Progenitor cell of endocrine pancreas (in vitro differentiated cells): ENCODE data around the gene HELB. TPM values are rescaled to one million over a fixed set of nuclear protein-coding genes. Genes with fewer than 3 reads are reported as not detected.
"Not testable (repeated sequence)": the region's sequence is repeated elsewhere in the genome, so short reads cannot be mapped to it uniquely, and the experiment has no call there.

ENCODE experiments used
- DNase-seq: peaks from one replicate; pipeline ENCODE4 v3.0.0; 2021; ENCODE audit warnings: low spot score; ENCODE audit not compliant: unreplicated experiment
- H3K27ac Mint-ChIP-seq: 2 replicates; pipeline ENCODE4 v1.8.0; 2021; ENCODE audit warnings: mild to moderate bottlenecking, moderate library complexity, mixed read lengths
- H3K27me3 Mint-ChIP-seq: 2 replicates; pipeline ENCODE4 v1.8.0; 2021; ENCODE audit warnings: mixed read lengths
- H3K36me3 Mint-ChIP-seq: 2 replicates; pipeline ENCODE4 v1.8.0; 2022; ENCODE audit warnings: mixed read lengths; ENCODE audit not compliant: insufficient read depth
- H3K4me1 Mint-ChIP-seq: 2 replicates; pipeline ENCODE4 v1.8.0; 2021; ENCODE audit warnings: low read depth, mixed read lengths
- H3K4me3 Mint-ChIP-seq: 2 replicates; pipeline ENCODE4 v1.8.0; 2021; ENCODE audit warnings: low read depth, mild to moderate bottlenecking, moderate library complexity, mixed read lengths
- H3K9me3 Mint-ChIP-seq: 2 replicates; pipeline ENCODE4 v1.8.0; 2021; ENCODE audit warnings: low read depth, mixed read lengths
- total RNA-seq: library from RNA; stranded (reverse); gene quantifications from 2 replicates; pipeline ENCODE4 v1.2.1, GENCODE V29; 2021
- TF ChIP-seq, protein P1 (sequence below): fragments of 200-600 bp; sonication (generic); IDR thresholded peaks from one replicate; pipeline ENCODE4 v1.5.0; 2021; ENCODE audit warnings: antibody characterized with exemption, mild to moderate bottlenecking; ENCODE audit not compliant: unreplicated experiment

Gene HELB
- total RNA-seq, 1 donor from 2014 or later: 7.1 TPM

GRCh38 chr12:66297080-66297479, 5.2 kb upstream of the HELB start:
- Mint-ChIP-seq H3K27ac (no peak overlapping the region), H3K4me3 (no peak overlapping the region), H3K9me3 (no peaks in the 10 kb centered on the region), H3K4me1 (no peaks in the 10 kb centered on the region), H3K27me3 (peaks cover 17% of the 10 kb centered on the region), H3K36me3 (no peaks in the 10 kb centered on the region)
- DNase-seq: no peak
- TF ChIP-seq, protein P1, sequence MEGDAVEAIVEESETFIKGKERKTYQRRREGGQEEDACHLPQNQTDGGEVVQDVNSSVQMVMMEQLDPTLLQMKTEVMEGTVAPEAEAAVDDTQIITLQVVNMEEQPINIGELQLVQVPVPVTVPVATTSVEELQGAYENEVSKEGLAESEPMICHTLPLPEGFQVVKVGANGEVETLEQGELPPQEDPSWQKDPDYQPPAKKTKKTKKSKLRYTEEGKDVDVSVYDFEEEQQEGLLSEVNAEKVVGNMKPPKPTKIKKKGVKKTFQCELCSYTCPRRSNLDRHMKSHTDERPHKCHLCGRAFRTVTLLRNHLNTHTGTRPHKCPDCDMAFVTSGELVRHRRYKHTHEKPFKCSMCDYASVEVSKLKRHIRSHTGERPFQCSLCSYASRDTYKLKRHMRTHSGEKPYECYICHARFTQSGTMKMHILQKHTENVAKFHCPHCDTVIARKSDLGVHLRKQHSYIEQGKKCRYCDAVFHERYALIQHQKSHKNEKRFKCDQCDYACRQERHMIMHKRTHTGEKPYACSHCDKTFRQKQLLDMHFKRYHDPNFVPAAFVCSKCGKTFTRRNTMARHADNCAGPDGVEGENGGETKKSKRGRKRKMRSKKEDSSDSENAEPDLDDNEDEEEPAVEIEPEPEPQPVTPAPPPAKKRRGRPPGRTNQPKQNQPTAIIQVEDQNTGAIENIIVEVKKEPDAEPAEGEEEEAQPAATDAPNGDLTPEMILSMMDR: no peak

DNA sequence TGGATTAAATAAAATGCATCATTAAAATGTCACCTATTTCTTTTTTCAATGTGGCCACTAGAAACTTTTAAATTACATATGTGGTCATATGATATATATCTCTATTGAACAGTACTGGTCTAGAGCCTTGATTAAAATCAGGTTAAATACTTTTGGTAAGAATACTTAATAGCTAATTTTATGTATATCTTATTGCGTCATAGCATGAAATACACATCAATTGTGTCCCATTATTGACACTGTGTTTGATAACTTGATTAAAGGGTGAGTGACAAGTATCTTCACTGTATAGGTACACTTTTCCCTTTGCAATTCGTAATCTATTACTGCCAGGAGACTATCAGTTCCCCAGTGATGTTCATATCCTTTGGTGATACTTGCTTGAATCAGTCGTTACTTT, 4.4 kb upstream of the HELB start:
- H3K36me3 Mint-ChIP-seq: no peaks in the 10 kb centered on the region
- no peak overlapping the region for H3K27ac Mint-ChIP-seq
- TF ChIP-seq, protein P1: no peak
- no peak overlapping the region for H3K4me3 Mint-ChIP-seq
- H3K9me3 Mint-ChIP-seq: no peaks in the 10 kb centered on the region
- H3K27me3 Mint-ChIP-seq: peaks cover 17% of the 10 kb centered on the region
- H3K4me1 Mint-ChIP-seq: no peaks in the 10 kb centered on the region
- DNase-seq: no peak

DNA sequence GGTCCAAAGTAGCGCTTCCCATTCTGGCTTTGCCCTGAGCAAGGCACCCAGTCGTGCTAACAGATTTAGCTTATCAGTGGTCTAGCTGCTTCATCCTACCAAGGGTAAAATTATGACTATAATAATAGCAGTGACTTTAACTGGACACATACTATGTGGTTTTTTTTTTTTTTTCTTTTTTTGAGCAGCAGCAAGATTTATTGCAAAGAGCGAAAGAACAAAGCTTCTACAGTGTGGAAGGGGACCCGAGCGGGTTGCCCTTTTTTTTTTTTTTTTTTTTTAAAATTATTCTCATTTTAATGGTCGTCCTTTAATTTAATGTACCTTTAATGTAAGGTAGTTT, 505 bp downstream of the HELB start:
- H3K27me3 Mint-ChIP-seq: peaks cover 17% of the 10 kb centered on the region
- DNase-seq: no peak
- peaks cover 1% of the 10 kb centered on the region for H3K36me3 Mint-ChIP-seq
- H3K4me3 Mint-ChIP-seq: peak overlapping the region; percentile 97
- H3K4me1 Mint-ChIP-seq: peaks cover 3% of the 10 kb centered on the region
- TF ChIP-seq, protein P1: no peak
- no peaks in the 10 kb centered on the region for H3K9me3 Mint-ChIP-seq
- peak overlapping the region; percentile 97 for H3K27ac Mint-ChIP-seq

- H3K4me3 Mint-ChIP-seq: peak overlapping the region; percentile 97
- H3K27me3 Mint-ChIP-seq: peaks cover 17% of the 10 kb centered on the region
- DNase-seq, H3K9me3 Mint-ChIP-seq, H3K27ac Mint-ChIP-seq, H3K4me1 Mint-ChIP-seq, H3K36me3 Mint-ChIP-seq: not testable (repeated sequence)
These were observed 1.1 kb downstream of the HELB start for GRCh38 chr12:66303316-66303804.

DNA sequence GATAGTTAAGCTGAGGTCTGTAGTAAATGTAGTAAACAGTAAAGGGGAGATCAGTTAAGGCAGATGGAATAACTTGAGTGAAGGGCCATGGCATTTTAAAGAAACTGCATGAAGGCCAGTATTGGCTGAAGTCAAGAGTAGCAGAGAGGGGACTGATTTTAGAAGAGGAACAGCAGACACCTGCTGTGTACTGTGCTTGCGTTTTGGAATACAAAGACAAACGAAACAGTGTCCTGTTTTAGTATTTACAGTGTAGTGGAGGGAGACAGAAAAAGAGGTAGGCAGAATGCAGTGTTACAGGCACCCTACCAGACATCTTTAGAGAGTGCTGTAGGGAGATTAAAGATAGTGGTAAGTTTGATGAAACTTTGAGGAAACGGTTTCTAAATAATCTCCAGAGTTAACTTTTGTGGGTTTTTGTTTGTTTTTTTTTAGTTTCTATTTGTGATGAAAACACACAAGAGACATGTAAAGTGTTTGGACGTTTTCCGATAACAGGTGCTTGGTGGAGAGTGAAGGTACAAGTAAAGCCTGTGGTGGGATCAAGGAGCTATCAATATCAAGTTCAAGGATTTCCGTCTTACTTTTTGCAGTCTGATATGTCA, 2.1 kb downstream of the HELB start:
- Mint-ChIP-seq H3K27ac (no peak overlapping the region), H3K4me3 (no peak overlapping the region), H3K4me1 (peaks cover 3% of the 10 kb centered on the region), H3K36me3 (peaks cover 1% of the 10 kb centered on the region), H3K27me3 (peaks cover 17% of the 10 kb centered on the region), H3K9me3 (no peaks in the 10 kb centered on the region)
- TF ChIP-seq, protein P1: no peak
- DNase-seq: no peak

DNA sequence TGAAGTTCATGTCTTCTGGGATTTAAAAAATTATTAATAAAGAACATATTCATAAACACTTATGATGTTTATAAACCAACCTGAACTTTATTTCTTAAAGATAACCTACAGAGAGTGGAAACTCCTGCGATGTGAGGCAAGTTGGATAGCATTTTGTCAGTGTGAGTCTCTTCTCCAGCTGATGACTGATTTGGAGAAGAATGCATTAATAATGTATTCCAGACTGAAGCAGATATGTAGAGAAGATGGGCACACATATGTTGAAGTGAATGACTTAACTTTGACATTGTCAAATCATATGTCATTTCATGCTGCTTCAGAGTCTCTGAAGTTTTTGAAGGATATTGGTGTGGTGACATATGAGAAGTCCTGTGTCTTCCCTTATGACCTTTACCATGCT, 7.3 kb downstream of the HELB start:
- Mint-ChIP-seq H3K9me3 (no peaks in the 10 kb centered on the region), H3K27ac (no peak overlapping the region), H3K4me1 (peaks cover 2% of the 10 kb centered on the region), H3K4me3 (no peak overlapping the region), H3K27me3 (no peaks in the 10 kb centered on the region), H3K36me3 (peaks cover 10% of the 10 kb centered on the region)
- DNase-seq: no peak
- TF ChIP-seq, protein P1: no peak
